Smooth muscle cell (in vitro differentiated cells): ENCODE results near the gene RPTOR. TPM values are rescaled to one million over a fixed set of nuclear protein-coding genes. Genes with fewer than 3 reads are reported as not detected.

Source experiments
- DNase-seq: peaks from one replicate; lab custom pipeline; 2025; ENCODE audit not compliant: unreplicated experiment; lab: John Stamatoyannopoulos, UW
- H2AFZ ChIP-seq: fragments of 200-600 bp; sonication (generic); 2 replicates; pipeline ENCODE4 v1.6.0; 2016; ENCODE audit warnings: antibody characterized with exemption, low read depth, mild to moderate bottlenecking
- H3F3A ChIP-seq: fragments of 200-600 bp; sonication (generic); 2 replicates; pipeline ENCODE4 v1.6.0; 2017; ENCODE audit warnings: antibody characterized with exemption, low read depth
- H3K27ac ChIP-seq: fragments of 200-600 bp; sonication (generic); 2 replicates; pipeline ENCODE4 v1.5.1; 2016; ENCODE audit warnings: low read depth, mild to moderate bottlenecking
- H3K27me3 ChIP-seq: fragments of 200-600 bp; sonication (generic); 2 replicates; pipeline ENCODE4 v1.6.1; 2016; ENCODE audit warnings: low read depth, mild to moderate bottlenecking
- H3K36me3 ChIP-seq: fragments of 200-600 bp; sonication (generic); 2 replicates; pipeline ENCODE4 v1.5.1; 2016; ENCODE audit warnings: low read depth
- H3K4me1 ChIP-seq: fragments of 200-600 bp; sonication (generic); 2 replicates; pipeline ENCODE4 v1.5.1; 2016; ENCODE audit warnings: low read depth
- H3K4me2 ChIP-seq: fragments of 200-600 bp; sonication (generic); 2 replicates; pipeline ENCODE4 v1.6.0; 2016; ENCODE audit warnings: mild to moderate bottlenecking
- H3K4me3 ChIP-seq: fragments of 200-600 bp; sonication (generic); 2 replicates; pipeline ENCODE4 v1.5.1; 2016; ENCODE audit warnings: mild to moderate bottlenecking
- H3K79me2 ChIP-seq: fragments of 200-600 bp; sonication (generic); 2 replicates; pipeline ENCODE4 v1.6.0; 2016; ENCODE audit warnings: low read depth, mild to moderate bottlenecking
- H3K9ac ChIP-seq: fragments of 200-600 bp; sonication (generic); 2 replicates; pipeline ENCODE4 v1.6.0; 2016; ENCODE audit warnings: low read depth
- H3K9me3 ChIP-seq: fragments of 200-600 bp; sonication (generic); replicated peaks from 2 replicates; pipeline ENCODE4 v1.5.1; 2016; ENCODE audit warnings: low read depth
- H4K20me1 ChIP-seq: fragments of 200-600 bp; sonication (generic); 2 replicates; pipeline ENCODE4 v1.6.0; 2016; ENCODE audit warnings: low read depth
- CTCF ChIP-seq: fragments of 200-600 bp; sonication (generic); IDR thresholded peaks from 2 replicates; pipeline ENCODE4 v1.5.1; 2017; ENCODE audit warnings: borderline replicate concordance, mild to moderate bottlenecking, antibody characterized with exemption; ENCODE audit not compliant: insufficient read depth, poor library complexity, severe bottlenecking
- WGBS: methylation state at CpG from one replicate; pipeline ENCODE4 v1.1.7; 2016; ENCODE audit warnings: low lambda C conversion rate; 5-methylcytosine and 5-hydroxymethylcytosine counted together
- polyA plus RNA-seq: library from polyadenylated mRNA; unstranded; fragments of >200 nt; fragmentation: Nextera tagmentation; extraction: Ambion mirVana; gene quantifications from 2 replicates; pipeline ENCODE4 v1.2.1, GENCODE V29; 2016
- total RNA-seq: library from RNA; depleted of rRNA; stranded (reverse); fragments of >200 nt; gene quantifications from 2 replicates; pipeline ENCODE4 v1.2.3, GENCODE V29; 2014

Gene RPTOR
- total and polyA plus RNA-seq, 2 experiments from 2014 or later = 10.6 to 12.2 TPM

GRCh38 chr17:80912476-80912875 is 367.8 kb downstream of the RPTOR start:
- no peaks in the 10 kb centered on the region for H3K9me3 ChIP-seq
- H3K36me3 ChIP-seq = no peaks in the 10 kb centered on the region
- 97% methylated on average over 15 of the region's 15 CpGs for WGBS
- H3K27ac ChIP-seq = no peak overlapping the region
- H3K79me2 ChIP-seq = no peaks in the 10 kb centered on the region
- H2AFZ ChIP-seq = no peak overlapping the region
- no peak overlapping the region for H3K4me3 ChIP-seq
- no peaks in the 10 kb centered on the region for H3F3A ChIP-seq
- no peak overlapping the region for H3K9ac ChIP-seq
- TF ChIP-seq CTCF = no peak
- H4K20me1 ChIP-seq = no peaks in the 10 kb centered on the region
- H3K4me2 ChIP-seq = no peak overlapping the region
- H3K27me3 ChIP-seq = no peaks in the 10 kb centered on the region
- no peaks in the 10 kb centered on the region for H3K4me1 ChIP-seq
- DNase-seq = no peak

GRCh38 chr17:80913928-80914821 is 369.5 kb downstream of the RPTOR start:
- H3K36me3 ChIP-seq = no peaks in the 10 kb centered on the region
- H3K9me3 ChIP-seq = no peaks in the 10 kb centered on the region
- H3K27ac ChIP-seq = no peak overlapping the region
- no peaks in the 10 kb centered on the region for H3F3A ChIP-seq
- no peaks in the 10 kb centered on the region for H3K27me3 ChIP-seq
- DNase-seq = no peak
- H3K9ac ChIP-seq = no peak overlapping the region
- H3K4me3 ChIP-seq = no peak overlapping the region
- H4K20me1 ChIP-seq = peaks cover 4% of the 10 kb centered on the region
- TF ChIP-seq CTCF = no peak
- no peaks in the 10 kb centered on the region for H3K79me2 ChIP-seq
- H3K4me1 ChIP-seq = peaks cover 5% of the 10 kb centered on the region
- H3K4me2 ChIP-seq = no peak overlapping the region
- WGBS = 95% methylated on average over 21 of the region's 21 CpGs
- H2AFZ ChIP-seq = no peak overlapping the region

GRCh38 chr17:80916246-80916645 is 371.6 kb downstream of the RPTOR start:
- TF ChIP-seq CTCF = no peak
- H3K4me3 ChIP-seq = no peak overlapping the region
- no peak overlapping the region for H2AFZ ChIP-seq
- no peak overlapping the region for H3K27ac ChIP-seq
- H3K27me3 ChIP-seq = no peaks in the 10 kb centered on the region
- H3K4me2 ChIP-seq = no peak overlapping the region
- no peaks in the 10 kb centered on the region for H3K79me2 ChIP-seq
- H3K4me1 ChIP-seq = peaks cover 5% of the 10 kb centered on the region
- no peak for DNase-seq
- WGBS = 87% methylated on average over 8 of the region's 8 CpGs
- H3K9me3 ChIP-seq = no peaks in the 10 kb centered on the region
- no peaks in the 10 kb centered on the region for H3F3A ChIP-seq
- no peaks in the 10 kb centered on the region for H3K36me3 ChIP-seq
- H4K20me1 ChIP-seq = peaks cover 4% of the 10 kb centered on the region
- H3K9ac ChIP-seq = no peak overlapping the region
